DLD1 (cell line): ENCODE measurements around the gene SEMA4C.

Experiments used
- in situ Hi-C: cut with HindIII; loops from 2 replicates; pipeline ENCODE4 v1.10.0; 2017; ENCODE audit warnings: low sequenced_read_pairs

Gene SEMA4C

GRCh38 chr2:96846825-96847224 is 23.1 kb downstream of the SEMA4C start:
- in situ Hi-C loops = no loop called here

DNA sequence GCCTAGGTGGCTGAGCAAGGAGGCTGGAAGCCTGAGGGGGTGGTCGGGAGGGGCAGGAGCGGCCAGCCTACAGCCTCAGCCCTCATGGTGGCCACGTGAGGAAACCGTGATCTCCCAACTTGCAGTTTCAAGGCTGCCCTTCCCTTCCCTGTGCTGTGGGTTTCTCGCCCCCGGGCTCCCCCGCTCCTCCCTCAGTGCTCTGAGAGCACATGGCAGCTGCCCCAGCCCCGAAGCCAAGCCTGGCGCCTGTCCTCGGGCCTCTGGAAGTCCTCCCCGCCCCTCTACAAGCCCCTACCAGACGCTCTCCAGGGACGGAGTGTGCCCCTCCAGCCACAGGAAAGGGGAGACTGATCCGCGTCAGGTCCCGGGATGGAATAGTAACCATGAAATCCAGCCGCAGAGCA is 25.5 kb downstream of the SEMA4C start:
- in situ Hi-C loops = no loop called here

GRCh38 chr2:96843538-96844268 is 26.2 kb downstream of the SEMA4C start, which contains the start of gene ANKRD23:
TSS of gene ANKRD23 (minus strand) at chr2:96844021. CDS start at chr2:96843992, 29 bp downstream.
- in situ Hi-C loops = no loop called here

- in situ Hi-C loops = no loop called here
These were observed 27.3 kb downstream of the SEMA4C start for GRCh38 chr2:96842600-96842999.

DNA sequence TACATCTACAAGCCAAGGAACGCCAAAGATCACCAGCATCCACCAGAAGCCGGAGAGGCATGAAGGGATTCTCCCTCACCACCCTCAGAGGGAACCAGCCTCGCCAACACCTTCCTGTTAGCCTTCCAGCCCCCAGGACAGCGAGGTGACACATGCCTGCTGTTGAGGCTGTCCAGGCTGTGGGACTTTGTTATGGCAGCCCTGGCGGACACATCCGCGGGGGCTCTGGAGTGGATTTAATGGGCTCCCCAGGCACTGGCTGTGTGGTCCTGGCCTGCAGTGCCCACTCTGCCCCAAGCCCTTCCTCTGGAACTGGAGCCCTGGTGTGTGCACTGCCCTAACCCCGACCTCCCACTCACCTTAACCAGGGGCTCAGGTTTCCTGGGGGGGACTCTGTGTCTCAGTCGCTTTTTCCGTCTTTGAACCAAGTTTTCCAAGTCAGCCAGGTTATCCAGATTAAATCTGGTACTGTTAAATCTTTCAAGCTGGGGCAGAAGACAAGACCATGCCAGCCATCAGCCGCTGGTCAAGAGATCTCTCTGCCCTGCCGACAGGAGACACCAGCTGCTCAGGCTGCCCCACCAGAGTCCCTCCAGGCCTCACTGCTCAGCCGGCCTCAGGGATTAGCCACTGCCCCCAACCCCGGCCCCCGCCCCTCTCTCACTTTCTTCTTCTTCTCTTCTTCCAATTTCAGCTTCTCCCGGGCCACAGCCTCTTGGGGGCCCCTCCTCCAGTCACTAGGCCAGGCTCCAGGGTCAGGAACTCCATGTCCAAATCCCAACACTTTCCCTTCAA is 28.0 kb downstream of the SEMA4C start:
- in situ Hi-C loops = no loop called here

GRCh38 chr2:96839875-96840850 is 29.7 kb downstream of the SEMA4C start:
- in situ Hi-C loops = no loop called here

DNA sequence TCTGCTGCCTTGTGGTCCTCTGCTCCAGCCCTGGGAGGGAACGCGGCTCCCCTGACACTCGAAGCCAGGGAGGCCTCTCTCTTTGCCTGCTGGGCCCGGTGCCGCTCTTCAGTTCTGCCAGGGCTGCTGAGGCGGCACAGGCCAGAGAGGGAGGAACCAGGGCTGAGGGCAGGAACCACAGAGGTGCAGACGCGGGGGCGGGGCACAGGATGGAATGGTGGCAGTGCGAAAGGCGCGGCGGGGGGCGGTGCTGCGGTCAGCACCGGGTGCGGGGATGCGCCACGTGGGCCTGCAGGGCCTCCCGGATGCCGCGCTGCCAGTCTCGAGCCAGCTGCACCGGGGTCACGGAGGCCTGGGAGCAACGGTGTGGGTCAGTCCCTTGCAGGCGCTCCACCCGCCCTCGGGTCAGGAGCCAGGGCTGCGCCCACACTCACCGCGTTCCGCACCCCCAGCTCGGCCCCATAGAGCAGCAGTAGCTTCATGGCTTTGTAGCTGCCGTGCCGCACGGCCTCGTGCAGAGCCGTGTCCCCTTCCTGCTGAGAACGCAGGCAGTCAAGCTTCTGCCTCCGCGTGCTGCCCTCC is 30.5 kb downstream of the SEMA4C start:
- in situ Hi-C loops = no loop called here

DNA sequence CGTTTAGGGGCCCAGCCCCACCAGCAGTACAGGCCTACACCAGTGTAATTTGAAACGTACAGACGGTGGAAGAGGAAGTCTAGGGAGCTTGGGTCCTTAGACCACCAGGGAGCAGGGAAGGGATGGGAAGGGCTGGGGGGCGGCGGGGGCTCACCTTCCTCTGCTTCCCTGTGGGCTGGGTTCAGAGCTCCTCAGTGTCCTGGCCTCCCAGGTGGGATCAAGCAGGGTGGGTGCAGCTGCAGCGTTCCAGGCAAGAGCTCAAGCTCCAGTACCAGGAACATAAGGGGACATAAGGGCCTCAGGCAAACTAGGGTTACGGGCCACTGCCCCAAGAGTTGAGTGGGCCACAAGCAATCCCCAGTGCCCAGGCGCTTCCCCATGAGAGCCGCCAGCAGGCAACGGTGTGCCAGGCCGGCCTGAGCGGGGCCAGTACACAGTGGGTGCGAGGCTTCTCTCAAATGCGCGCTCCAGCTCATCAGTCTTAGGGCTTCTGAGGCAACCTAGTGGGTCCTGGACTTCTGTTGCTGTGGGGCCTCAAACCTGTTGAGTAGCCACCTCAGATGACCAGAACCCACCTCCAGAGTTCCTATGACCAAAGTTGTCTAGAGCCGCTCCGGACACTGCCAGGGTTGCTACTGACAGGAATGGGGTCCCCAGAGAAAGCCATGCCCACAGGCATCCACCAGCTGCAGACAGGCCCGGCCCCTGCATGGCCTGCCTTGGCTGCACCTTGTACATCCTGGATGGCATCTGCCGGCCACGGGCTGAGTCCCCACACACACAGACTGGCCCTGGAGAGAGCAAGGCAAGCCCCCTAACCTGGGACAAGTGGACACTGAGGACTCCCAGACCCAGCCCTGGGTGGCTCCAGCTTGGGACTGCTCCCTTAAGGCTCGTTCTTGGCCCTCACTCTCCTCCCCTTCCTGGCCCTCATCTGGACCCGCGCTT is 31.3 kb downstream of the SEMA4C start:
- in situ Hi-C loops = no loop called here

- in situ Hi-C loops = no loop called here
These were observed 32.3 kb downstream of the SEMA4C start for GRCh38 chr2:96837575-96837974.

- in situ Hi-C loops = no loop called here
These were observed 34.0 kb downstream of the SEMA4C start for GRCh38 chr2:96835830-96836229.

DNA sequence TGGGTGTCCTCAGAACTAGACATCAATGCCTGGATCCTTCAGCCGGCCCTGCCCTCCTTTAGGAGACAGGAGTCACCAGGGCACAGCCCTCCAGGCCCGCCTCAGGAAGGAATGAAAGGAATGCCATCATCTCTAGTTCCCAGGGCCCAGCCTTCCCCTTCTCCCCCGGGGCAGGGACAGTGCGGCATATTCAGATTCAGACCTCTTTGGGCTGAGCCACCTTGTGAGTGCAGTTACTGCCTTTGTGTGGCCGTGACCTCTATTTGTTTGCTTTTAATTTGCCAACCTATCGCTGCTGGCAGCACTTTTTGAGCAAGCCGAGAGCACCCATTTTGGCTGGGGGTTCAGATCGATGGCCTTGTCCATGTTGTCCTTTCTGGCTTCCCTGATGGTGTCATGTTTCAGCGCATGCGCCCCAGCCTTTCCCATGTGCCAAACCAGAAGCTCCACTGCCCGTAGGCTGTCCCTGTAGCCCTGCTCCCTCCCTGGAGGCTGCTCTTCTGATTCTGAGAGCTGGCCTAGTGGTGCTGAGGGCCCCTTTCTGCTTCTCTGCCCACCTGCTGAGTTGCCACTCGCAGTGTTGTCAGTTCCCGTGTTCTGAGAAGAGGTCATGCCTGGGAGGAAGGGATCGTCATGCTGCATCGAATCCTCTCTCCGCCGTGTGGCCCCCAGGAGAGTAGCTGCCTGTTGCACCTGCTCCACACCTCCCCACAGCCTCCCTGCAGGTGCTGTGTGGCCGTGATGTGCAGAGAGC is 36.9 kb downstream of the SEMA4C start:
- in situ Hi-C loops = no loop called here

DNA sequence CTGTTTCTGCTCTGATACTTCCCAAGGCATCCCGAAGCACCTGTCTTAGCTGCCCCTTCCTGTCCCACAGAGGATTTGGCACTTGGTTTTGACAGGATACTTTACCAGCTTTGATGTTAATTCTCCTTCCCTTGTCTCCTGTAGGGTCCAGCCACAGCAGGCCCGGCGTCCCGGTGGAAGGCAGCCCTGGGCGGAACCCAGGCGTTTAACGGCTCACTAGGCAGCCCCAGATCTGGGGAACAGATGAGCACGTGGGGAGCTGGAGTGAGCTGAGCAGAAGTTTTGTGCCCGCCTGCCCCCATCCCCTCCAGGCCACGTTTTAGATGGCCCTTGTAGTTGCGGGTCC is 37.5 kb downstream of the SEMA4C start:
- in situ Hi-C loops = no loop called here

DNA sequence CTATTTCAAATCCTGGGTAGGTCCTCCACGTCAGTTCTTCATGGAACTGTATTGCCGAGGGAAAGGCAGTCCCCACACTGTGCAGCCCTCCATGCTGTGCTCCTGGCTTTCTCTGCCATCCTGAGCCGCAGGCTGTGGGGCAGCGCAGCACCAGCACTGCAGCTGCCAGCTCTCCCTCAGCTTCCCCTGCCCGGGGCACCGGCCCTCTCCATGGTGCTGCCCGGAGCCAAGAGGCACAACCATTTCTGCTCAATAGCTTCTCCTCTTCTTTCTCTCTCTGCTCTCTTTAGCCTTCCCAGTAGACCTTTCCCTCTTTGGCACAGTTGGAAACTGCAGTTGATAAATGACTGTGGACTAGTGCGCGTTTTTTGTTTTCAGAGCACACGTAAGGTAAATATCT is 38.2 kb downstream of the SEMA4C start:
- in situ Hi-C loops = no loop called here

DNA sequence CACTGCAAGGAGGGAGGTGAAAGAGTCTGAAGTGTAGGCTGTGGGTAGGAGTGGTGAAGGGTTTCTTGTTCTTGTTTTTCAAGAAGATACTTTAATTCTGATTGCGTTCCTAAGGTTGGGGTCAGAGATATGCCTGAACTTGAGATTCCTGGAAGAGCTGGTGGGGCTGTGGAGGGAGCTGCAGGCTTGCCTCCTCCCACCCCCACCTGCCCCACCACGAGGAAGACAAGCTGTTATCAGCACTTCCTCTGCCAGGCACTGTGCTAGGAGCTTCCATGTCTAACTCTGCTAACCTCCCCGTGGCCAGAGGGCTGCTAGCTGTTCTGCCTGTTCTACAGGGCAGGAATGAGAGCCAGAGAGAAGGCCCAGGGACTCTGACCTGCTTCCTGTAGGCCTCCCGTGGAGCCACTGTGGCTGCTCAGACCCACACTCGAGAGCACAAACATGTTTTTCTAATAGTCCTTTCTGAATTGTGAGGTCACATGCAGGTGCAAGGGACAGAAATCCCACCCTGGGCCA is 39.8 kb downstream of the SEMA4C start:
- in situ Hi-C loops = no loop called here

DNA sequence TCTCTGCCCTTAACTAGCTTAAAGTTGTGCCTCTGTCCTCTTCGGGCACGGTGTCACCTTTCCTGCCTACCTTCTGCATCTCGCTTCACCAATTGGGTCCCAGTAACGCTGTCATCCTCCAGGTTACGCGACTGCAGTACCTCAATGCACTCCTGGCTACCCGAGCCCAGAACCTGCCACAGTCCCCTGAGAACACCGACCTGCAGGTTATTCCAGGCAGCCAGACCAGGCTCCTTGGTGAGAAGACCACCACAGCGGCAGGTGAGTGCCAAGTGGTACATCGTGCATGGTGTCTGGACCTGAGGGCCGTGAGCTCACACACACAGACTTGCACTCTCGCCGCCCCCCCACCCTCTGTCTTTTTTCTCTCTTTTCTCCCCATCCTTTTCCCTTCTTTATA is 41.0 kb downstream of the SEMA4C start:
- in situ Hi-C loops = no loop called here

GRCh38 chr2:96828436-96828835 is 41.4 kb downstream of the SEMA4C start:
- in situ Hi-C loops = no loop called here

- in situ Hi-C loops = no loop called here
These were observed 43.2 kb downstream of the SEMA4C start for GRCh38 chr2:96826546-96827278.

DNA sequence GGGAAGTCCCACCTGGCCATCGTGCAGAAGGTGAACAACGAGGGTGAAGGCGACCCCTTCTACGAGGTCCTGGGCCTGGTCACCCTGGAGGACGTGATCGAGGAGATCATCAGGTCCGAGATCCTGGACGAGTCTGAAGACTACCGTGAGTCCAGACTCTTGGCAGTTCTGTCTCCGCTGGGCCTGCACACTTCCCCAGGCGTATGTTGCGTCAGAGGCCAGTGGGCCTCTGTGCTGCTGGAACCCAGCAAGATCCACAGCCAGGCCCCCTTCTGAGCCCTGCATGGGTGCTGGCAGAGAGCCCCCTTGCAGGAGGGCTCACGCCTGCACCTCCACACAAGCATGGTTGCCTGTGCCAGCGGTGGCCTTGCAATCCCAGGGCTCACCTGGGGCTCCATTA is 44.8 kb downstream of the SEMA4C start:
- in situ Hi-C loops = no loop called here
